Stimulated activated memory B cell treated with anti-CD40 and anti-IgM and Interleukin-4, amounts not matched to agents 10 μg/mL and 1 μg/mL and 100 μg/mL, for 72 hours (primary cell): ENCODE results near the gene PLAAT5.

Experiments
- ATAC-seq: fragments of 150-1000 bp; cut with Tn5 transposase; 2 replicates; pipeline ENCODE4 v1.10.0; 2021
- H3K27ac Mint-ChIP-seq: one replicate; pipeline ENCODE4 v1.8.0; 2022; ENCODE audit warnings: mild to moderate bottlenecking, mixed read lengths
- H3K27me3 Mint-ChIP-seq: one replicate; pipeline ENCODE4 v1.8.0; 2022; ENCODE audit warnings: mixed read lengths
- H3K36me3 Mint-ChIP-seq: one replicate; pipeline ENCODE4 v1.8.0; 2022; ENCODE audit warnings: mixed read lengths
- H3K4me1 Mint-ChIP-seq: one replicate; pipeline ENCODE4 v1.8.0; 2022; ENCODE audit warnings: mixed read lengths
- H3K4me3 Mint-ChIP-seq: one replicate; pipeline ENCODE4 v1.8.0; 2022; ENCODE audit warnings: mild to moderate bottlenecking, moderate library complexity, mixed read lengths
- H3K9me3 Mint-ChIP-seq: one replicate; pipeline ENCODE4 v1.8.0; 2022; ENCODE audit warnings: mixed read lengths

PLAAT5 gene

GRCh38 chr11:63523151-63523550 is 32.2 kb upstream of the PLAAT5 start:
- no peak overlapping the region for H3K27ac Mint-ChIP-seq
- H3K27me3 Mint-ChIP-seq, result peaks cover 26% of the 10 kb centered on the region
- peaks cover 17% of the 10 kb centered on the region for H3K36me3 Mint-ChIP-seq
- no peak for ATAC-seq
- H3K9me3 Mint-ChIP-seq, result peaks cover 10% of the 10 kb centered on the region
- no peak overlapping the region for H3K4me3 Mint-ChIP-seq
- H3K4me1 Mint-ChIP-seq, result no peaks in the 10 kb centered on the region

GRCh38 chr11:63521896-63522295 is 30.9 kb upstream of the PLAAT5 start:
- peaks cover 26% of the 10 kb centered on the region for H3K27me3 Mint-ChIP-seq
- no peak overlapping the region for H3K27ac Mint-ChIP-seq
- no peak for ATAC-seq
- no peak overlapping the region for H3K4me3 Mint-ChIP-seq
- no peaks in the 10 kb centered on the region for H3K4me1 Mint-ChIP-seq
- H3K36me3 Mint-ChIP-seq, result peaks cover 17% of the 10 kb centered on the region
- peaks cover 10% of the 10 kb centered on the region for H3K9me3 Mint-ChIP-seq

- peaks cover 17% of the 10 kb centered on the region for H3K36me3 Mint-ChIP-seq
- H3K4me1 Mint-ChIP-seq, result no peaks in the 10 kb centered on the region
- no peak for ATAC-seq
- H3K27me3 Mint-ChIP-seq, result peaks cover 26% of the 10 kb centered on the region
- H3K27ac Mint-ChIP-seq, result no peak overlapping the region
- H3K4me3 Mint-ChIP-seq, result no peak overlapping the region
- peaks cover 10% of the 10 kb centered on the region for H3K9me3 Mint-ChIP-seq
Measured at GRCh38 chr11:63520606-63521170, 29.7 kb upstream of the PLAAT5 start.

GRCh38 chr11:63518548-63518947 is 27.6 kb upstream of the PLAAT5 start:
- H3K27me3 Mint-ChIP-seq, result peaks cover 21% of the 10 kb centered on the region
- H3K9me3 Mint-ChIP-seq, result peaks cover 8% of the 10 kb centered on the region
- H3K27ac Mint-ChIP-seq, result no peak overlapping the region
- ATAC-seq, result no peak
- H3K4me1 Mint-ChIP-seq, result no peaks in the 10 kb centered on the region
- H3K36me3 Mint-ChIP-seq, result peaks cover 11% of the 10 kb centered on the region
- H3K4me3 Mint-ChIP-seq, result no peak overlapping the region

GRCh38 chr11:63517156-63517555 is 26.2 kb upstream of the PLAAT5 start:
- Mint-ChIP-seq H3K9me3 (peaks cover 8% of the 10 kb centered on the region), H3K36me3 (peaks cover 6% of the 10 kb centered on the region), H3K27me3 (peaks cover 7% of the 10 kb centered on the region), H3K4me3 (no peak overlapping the region), H3K4me1 (no peaks in the 10 kb centered on the region), H3K27ac (no peak overlapping the region)
- ATAC-seq, result no peak

- Mint-ChIP-seq H3K4me3 (no peak overlapping the region), H3K27me3 (peaks cover 3% of the 10 kb centered on the region), H3K4me1 (no peaks in the 10 kb centered on the region), H3K36me3 (peaks cover 6% of the 10 kb centered on the region), H3K9me3 (peaks cover 6% of the 10 kb centered on the region), H3K27ac (no peak overlapping the region)
- ATAC-seq, result no peak
Measured at GRCh38 chr11:63516109-63516508, 25.1 kb upstream of the PLAAT5 start.

GRCh38 chr11:63512816-63513215 is 21.8 kb upstream of the PLAAT5 start:
- Mint-ChIP-seq H3K36me3 (no peaks in the 10 kb centered on the region), H3K4me1 (no peaks in the 10 kb centered on the region), H3K27ac (no peak overlapping the region), H3K9me3 (no peaks in the 10 kb centered on the region), H3K27me3 (peaks cover 34% of the 10 kb centered on the region), H3K4me3 (no peak overlapping the region)
- ATAC-seq, result no peak

GRCh38 chr11:63511048-63511748 is 20.2 kb upstream of the PLAAT5 start:
- Mint-ChIP-seq H3K27me3 (peaks cover 50% of the 10 kb centered on the region), H3K4me1 (peaks cover 5% of the 10 kb centered on the region), H3K9me3 (no peaks in the 10 kb centered on the region), H3K36me3 (no peaks in the 10 kb centered on the region), H3K27ac (no peak overlapping the region), H3K4me3 (no peak overlapping the region)
- no peak for ATAC-seq

- peaks cover 57% of the 10 kb centered on the region for H3K27me3 Mint-ChIP-seq
- ATAC-seq, result no peak
- H3K4me3 Mint-ChIP-seq, result no peak overlapping the region
- H3K27ac Mint-ChIP-seq, result no peak overlapping the region
- peaks cover 12% of the 10 kb centered on the region for H3K4me1 Mint-ChIP-seq
- H3K36me3 Mint-ChIP-seq, result no peaks in the 10 kb centered on the region
- H3K9me3 Mint-ChIP-seq, result no peaks in the 10 kb centered on the region
Measured at GRCh38 chr11:63510360-63511047, 19.5 kb upstream of the PLAAT5 start.

- peaks cover 14% of the 10 kb centered on the region for H3K4me1 Mint-ChIP-seq
- no peaks in the 10 kb centered on the region for H3K9me3 Mint-ChIP-seq
- no peaks in the 10 kb centered on the region for H3K36me3 Mint-ChIP-seq
- no peak for ATAC-seq
- H3K27ac Mint-ChIP-seq, result no peak overlapping the region
- H3K4me3 Mint-ChIP-seq, result no peak overlapping the region
- peaks cover 60% of the 10 kb centered on the region for H3K27me3 Mint-ChIP-seq
Measured at GRCh38 chr11:63508745-63509144, 17.8 kb upstream of the PLAAT5 start.

GRCh38 chr11:63508009-63508408 is 17.0 kb upstream of the PLAAT5 start:
- no peak for ATAC-seq
- H3K9me3 Mint-ChIP-seq, result no peaks in the 10 kb centered on the region
- no peaks in the 10 kb centered on the region for H3K36me3 Mint-ChIP-seq
- no peak overlapping the region for H3K27ac Mint-ChIP-seq
- H3K4me1 Mint-ChIP-seq, result peaks cover 14% of the 10 kb centered on the region
- H3K27me3 Mint-ChIP-seq, result peaks cover 60% of the 10 kb centered on the region
- H3K4me3 Mint-ChIP-seq, result no peak overlapping the region

GRCh38 chr11:63507511-63507910 is 16.5 kb upstream of the PLAAT5 start:
- peaks cover 60% of the 10 kb centered on the region for H3K27me3 Mint-ChIP-seq
- ATAC-seq, result no peak
- no peaks in the 10 kb centered on the region for H3K36me3 Mint-ChIP-seq
- H3K9me3 Mint-ChIP-seq, result no peaks in the 10 kb centered on the region
- no peak overlapping the region for H3K4me3 Mint-ChIP-seq
- peaks cover 14% of the 10 kb centered on the region for H3K4me1 Mint-ChIP-seq
- H3K27ac Mint-ChIP-seq, result no peak overlapping the region

GRCh38 chr11:63506876-63507275 is 15.9 kb upstream of the PLAAT5 start:
- Mint-ChIP-seq H3K4me1 (peaks cover 14% of the 10 kb centered on the region), H3K27me3 (peaks cover 60% of the 10 kb centered on the region), H3K9me3 (no peaks in the 10 kb centered on the region), H3K4me3 (no peak overlapping the region), H3K36me3 (no peaks in the 10 kb centered on the region), H3K27ac (no peak overlapping the region)
- no peak for ATAC-seq

GRCh38 chr11:63505857-63506528 is 15.0 kb upstream of the PLAAT5 start, which contains the start of gene LGALS12:
LGALS12 (plus strand) TSS chr11:63506084; CDS start chr11:63506459, 375 bp downstream.
- no peaks in the 10 kb centered on the region for H3K36me3 Mint-ChIP-seq
- peaks cover 56% of the 10 kb centered on the region for H3K27me3 Mint-ChIP-seq
- H3K9me3 Mint-ChIP-seq, result no peaks in the 10 kb centered on the region
- peaks cover 14% of the 10 kb centered on the region for H3K4me1 Mint-ChIP-seq
- no peak for ATAC-seq
- no peak within 1 kb of the TSS for H3K4me3 Mint-ChIP-seq
- no peak within 1 kb of the TSS for H3K27ac Mint-ChIP-seq

- peaks cover 5% of the 10 kb centered on the region for H3K9me3 Mint-ChIP-seq
- H3K27ac Mint-ChIP-seq, result no peak overlapping the region
- no peak for ATAC-seq
- no peak overlapping the region for H3K4me3 Mint-ChIP-seq
- H3K4me1 Mint-ChIP-seq, result peaks cover 14% of the 10 kb centered on the region
- peaks cover 46% of the 10 kb centered on the region for H3K27me3 Mint-ChIP-seq
- H3K36me3 Mint-ChIP-seq, result no peaks in the 10 kb centered on the region
Measured at GRCh38 chr11:63504933-63505586, 14.1 kb upstream of the PLAAT5 start.
